Neutrophil (primary cell): Measurements from ENCODE around the gene DELE1.

ENCODE experiments used
- H3K27ac ChIP-seq: fragments of 200-600 bp; sonication (generic); 2 replicates; pipeline ENCODE4 v1.5.1; 2016; ENCODE audit warnings: mild to moderate bottlenecking, moderate library complexity
- H3K27me3 ChIP-seq: fragments of 200-600 bp; sonication (generic); 2 replicates; pipeline ENCODE4 v1.6.0; 2016; ENCODE audit warnings: mild to moderate bottlenecking
- H3K36me3 ChIP-seq: fragments of 200-600 bp; sonication (generic); 2 replicates; pipeline ENCODE4 v1.5.1; 2017
- H3K4me1 ChIP-seq, 2 experiments: fragments of 200-600 bp in 1 of 2; sonication (generic) in 1 of 2; 1 replicate in 1 of 2; 2 replicates in 1 of 2; pipeline versions ENCODE4 v1.5.1 to v1.6.1; 2013 to 2016; ENCODE audit warnings: low read depth in 1 of 2, low read length in 1 of 2, mild to moderate bottlenecking in 1 of 2, moderate library complexity in 1 of 2; ENCODE audit not compliant: control insufficient read depth in 1 of 2, insufficient read depth in 1 of 2
- H3K4me3 ChIP-seq, 2 experiments: fragments of 200-600 bp in 1 of 2; sonication (generic) in 1 of 2; 1 replicate in 1 of 2; 2 replicates in 1 of 2; pipeline ENCODE4 v1.5.1; 2013 to 2016; ENCODE audit warnings: low read depth in 1 of 2, low read length in 1 of 2, mild to moderate bottlenecking in 1 of 2, moderate library complexity in 1 of 2
- H3K9me3 ChIP-seq: fragments of 200-600 bp; sonication (generic); 2 replicates; pipeline ENCODE4 v1.5.1; 2016
- CTCF ChIP-seq: fragments of 200-600 bp; sonication (generic); IDR thresholded peaks from 2 replicates; pipeline ENCODE4 v1.5.1; 2016; ENCODE audit warnings: antibody characterized with exemption

Gene DELE1

GRCh38 chr5:141898448-141899049 lies 25.1 kb upstream of the DELE1 start:
- no peak overlapping the region for H3K4me3 ChIP-seq
- H3K4me1 ChIP-seq, result no peaks in the 10 kb centered on the region
- TF ChIP-seq CTCF, result no peak
- H3K27ac ChIP-seq, result no peak overlapping the region
- H3K36me3 ChIP-seq, result no peaks in the 10 kb centered on the region
- peaks cover 47% of the 10 kb centered on the region for H3K27me3 ChIP-seq
- no peaks in the 10 kb centered on the region for H3K9me3 ChIP-seq

- no peak for TF ChIP-seq CTCF
- peaks cover 26% of the 10 kb centered on the region for H3K27me3 ChIP-seq
- no peaks in the 10 kb centered on the region for H3K36me3 ChIP-seq
- H3K9me3 ChIP-seq, result no peaks in the 10 kb centered on the region
- no peak overlapping the region for H3K4me3 ChIP-seq
- H3K27ac ChIP-seq, result no peak overlapping the region
- no peaks in the 10 kb centered on the region for H3K4me1 ChIP-seq
Measured at GRCh38 chr5:141902015-141902814, 21.5 kb upstream of the DELE1 start.

- H3K27ac ChIP-seq, result no peak overlapping the region
- no peaks in the 10 kb centered on the region for H3K4me1 ChIP-seq
- no peaks in the 10 kb centered on the region for H3K36me3 ChIP-seq
- TF ChIP-seq CTCF, result no peak
- peaks cover 26% of the 10 kb centered on the region for H3K27me3 ChIP-seq
- H3K9me3 ChIP-seq, result no peaks in the 10 kb centered on the region
- no peak overlapping the region for H3K4me3 ChIP-seq
Measured at GRCh38 chr5:141903261-141903660, 20.4 kb upstream of the DELE1 start.

- no peaks in the 10 kb centered on the region for H3K4me1 ChIP-seq
- no peaks in the 10 kb centered on the region for H3K9me3 ChIP-seq
- H3K27ac ChIP-seq, result no peak overlapping the region
- no peak for TF ChIP-seq CTCF
- H3K36me3 ChIP-seq, result no peaks in the 10 kb centered on the region
- H3K27me3 ChIP-seq, result peaks cover 26% of the 10 kb centered on the region
- no peak overlapping the region for H3K4me3 ChIP-seq
Measured at GRCh38 chr5:141904551-141904950, 19.1 kb upstream of the DELE1 start.

- H3K4me3 ChIP-seq, result no peak overlapping the region
- H3K4me1 ChIP-seq, result no peaks in the 10 kb centered on the region
- no peak for TF ChIP-seq CTCF
- no peaks in the 10 kb centered on the region for H3K36me3 ChIP-seq
- peaks cover 29% of the 10 kb centered on the region for H3K27me3 ChIP-seq
- H3K27ac ChIP-seq, result no peak overlapping the region
- H3K9me3 ChIP-seq, result no peaks in the 10 kb centered on the region
Measured at GRCh38 chr5:141906517-141906916, 17.2 kb upstream of the DELE1 start.
